Stimulated activated CD8-positive, alpha-beta memory T cell treated with anti-CD3 and anti-CD28 coated beads, Interleukin-4, amount 100 ng/mL, for 48 hours (primary cell): ENCODE measurements around the gene RANGAP1.

ENCODE experiments used
- DNase-seq: peaks from one replicate; pipeline ENCODE4 v3.0.0-alpha.2; 2020

Gene RANGAP1, protein sequence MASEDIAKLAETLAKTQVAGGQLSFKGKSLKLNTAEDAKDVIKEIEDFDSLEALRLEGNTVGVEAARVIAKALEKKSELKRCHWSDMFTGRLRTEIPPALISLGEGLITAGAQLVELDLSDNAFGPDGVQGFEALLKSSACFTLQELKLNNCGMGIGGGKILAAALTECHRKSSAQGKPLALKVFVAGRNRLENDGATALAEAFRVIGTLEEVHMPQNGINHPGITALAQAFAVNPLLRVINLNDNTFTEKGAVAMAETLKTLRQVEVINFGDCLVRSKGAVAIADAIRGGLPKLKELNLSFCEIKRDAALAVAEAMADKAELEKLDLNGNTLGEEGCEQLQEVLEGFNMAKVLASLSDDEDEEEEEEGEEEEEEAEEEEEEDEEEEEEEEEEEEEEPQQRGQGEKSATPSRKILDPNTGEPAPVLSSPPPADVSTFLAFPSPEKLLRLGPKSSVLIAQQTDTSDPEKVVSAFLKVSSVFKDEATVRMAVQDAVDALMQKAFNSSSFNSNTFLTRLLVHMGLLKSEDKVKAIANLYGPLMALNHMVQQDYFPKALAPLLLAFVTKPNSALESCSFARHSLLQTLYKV

DNA sequence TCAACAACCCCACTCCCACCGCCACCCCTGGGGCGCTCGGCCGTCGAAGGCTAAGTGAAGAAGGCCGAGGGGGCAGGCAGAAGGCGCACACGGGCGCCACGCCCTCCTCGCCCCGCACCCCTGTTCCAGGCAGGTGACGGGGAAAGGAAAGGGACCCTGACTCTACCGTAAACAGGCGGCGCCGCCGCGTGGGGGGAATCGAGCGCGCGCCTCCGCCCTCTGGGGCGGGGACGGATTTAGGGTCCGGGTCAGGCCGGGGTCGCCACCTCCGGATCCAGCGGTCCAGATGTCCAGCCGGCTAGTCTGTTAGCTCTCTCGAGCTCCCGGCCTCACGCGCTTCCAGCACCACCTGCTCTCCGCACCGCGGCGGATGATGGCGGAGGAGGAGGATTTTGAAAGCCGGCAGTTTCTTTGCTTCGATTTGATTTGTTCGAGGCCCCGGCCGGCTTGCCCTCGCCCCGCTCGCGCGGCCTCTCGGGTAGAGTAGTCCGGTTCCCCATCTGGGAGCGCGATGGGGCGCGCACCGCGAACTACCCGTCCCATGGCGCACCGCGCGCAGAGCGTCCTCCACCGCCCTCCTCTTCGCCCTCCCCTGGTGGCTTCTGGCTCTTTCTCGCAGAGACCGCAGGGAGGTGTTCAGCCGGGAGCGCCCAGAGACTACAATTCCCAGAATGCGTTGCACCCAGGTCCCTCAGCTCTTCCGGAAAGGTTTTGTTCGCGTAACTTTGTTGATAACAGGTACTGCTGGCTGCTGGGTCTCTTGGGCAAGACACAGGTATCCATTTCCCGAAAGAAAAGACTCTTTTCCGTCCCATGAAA lies at the start of gene RANGAP1:
Gene RANGAP1 (minus strand): TSS at position 368 of the 819 bp plus-strand sequence. CDS start 5,143 bp downstream, outside the sequence.
- DNase-seq, result peak; percentile 97

DNA sequence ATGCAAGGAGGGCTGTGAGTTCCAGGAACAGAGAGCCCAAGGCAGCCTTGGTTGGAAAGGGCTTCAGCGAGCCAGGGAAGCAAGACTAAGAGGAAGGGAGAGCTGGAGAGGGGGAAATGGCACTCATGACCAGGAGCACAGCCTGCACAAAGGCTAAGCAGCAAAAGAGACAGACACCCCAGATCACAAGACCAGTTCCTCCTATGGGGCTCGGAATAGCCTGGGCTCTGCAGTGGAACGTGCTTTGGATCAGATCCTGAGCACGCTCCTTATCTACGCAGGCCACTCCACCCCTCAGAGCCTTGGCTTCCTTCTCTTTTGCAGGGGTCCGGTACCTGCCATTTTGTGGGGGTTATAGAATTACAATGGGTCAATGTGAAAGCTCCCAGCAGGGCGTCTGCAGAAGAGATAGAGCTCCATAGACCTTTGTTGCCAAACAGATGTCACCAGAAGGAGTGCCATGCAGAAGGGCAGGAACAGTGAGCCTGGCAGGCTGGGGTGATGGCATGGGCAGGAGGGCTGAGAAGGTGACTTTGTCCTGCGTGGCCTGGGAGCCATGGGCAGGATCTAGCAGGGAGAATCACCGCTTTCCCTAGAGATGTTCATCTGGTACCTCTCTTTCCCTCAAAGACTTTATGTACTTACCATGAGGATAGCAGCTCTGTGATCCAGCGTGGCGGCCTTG lies 49.1 kb upstream of the RANGAP1 start:
- no peak for DNase-seq

- DNase-seq, result no peak
Measured at GRCh38 chr22:41334215-41334614, 48.2 kb upstream of the RANGAP1 start.

GRCh38 chr22:41333806-41334205 lies 47.8 kb upstream of the RANGAP1 start:
- DNase-seq, result no peak

DNA sequence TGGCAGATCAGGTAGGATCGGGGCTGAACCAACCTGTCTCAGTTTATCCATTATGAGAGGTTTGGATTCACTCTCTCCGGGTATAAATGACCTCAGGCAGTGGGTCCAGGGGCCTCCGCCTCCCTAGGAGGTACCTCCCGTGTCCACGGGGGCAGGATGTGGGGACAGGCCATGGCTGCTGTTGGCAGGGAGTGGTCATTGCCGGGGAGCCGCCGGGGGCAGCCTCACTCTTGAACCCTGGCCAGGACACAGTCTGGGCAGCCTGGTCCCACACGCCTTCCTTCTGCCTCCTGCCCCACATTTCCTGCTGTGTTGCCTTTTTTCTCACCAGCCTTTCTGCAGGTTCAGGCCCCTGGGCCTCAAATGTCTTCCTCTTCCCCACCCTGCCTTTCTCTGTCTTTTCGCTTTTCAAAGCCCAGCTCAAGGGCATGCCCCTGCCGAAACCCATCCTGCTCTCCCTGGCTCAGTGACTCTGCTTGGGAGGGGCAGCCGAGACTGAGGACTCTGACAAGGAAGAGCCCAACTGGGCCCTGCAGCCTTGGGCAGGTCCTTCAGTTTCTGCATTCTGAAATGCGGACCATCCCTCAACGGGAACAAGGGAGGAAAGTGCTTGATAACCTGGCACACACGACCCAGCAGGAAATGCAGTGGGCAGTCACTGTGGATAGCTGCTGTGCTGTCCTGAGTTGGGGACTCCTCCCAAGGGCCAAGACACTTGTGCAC lies 46.4 kb upstream of the RANGAP1 start:
- DNase-seq, result no peak

- DNase-seq, result no peak
Measured at GRCh38 chr22:41330169-41330568, 44.2 kb upstream of the RANGAP1 start.

DNA sequence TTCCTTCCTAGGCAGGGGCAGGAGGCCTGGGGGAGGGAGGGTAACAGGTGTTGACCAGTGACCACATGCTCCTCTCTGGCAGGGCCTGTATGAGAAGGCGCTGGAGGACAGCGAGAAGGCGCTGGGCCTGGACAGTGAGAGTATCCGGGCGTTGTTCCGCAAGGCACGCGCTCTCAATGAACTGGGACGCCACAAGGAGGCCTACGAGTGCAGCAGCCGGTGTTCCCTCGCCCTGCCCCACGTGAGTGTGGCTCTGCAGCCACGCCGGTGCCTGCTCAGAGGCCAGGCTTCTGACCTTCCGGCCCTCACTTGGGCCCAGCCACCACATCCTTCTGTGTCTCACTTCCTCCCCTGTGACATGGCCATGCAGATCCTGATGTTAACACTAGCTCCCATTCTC lies 41.1 kb upstream of the RANGAP1 start:
- no peak for DNase-seq

GRCh38 chr22:41324821-41325528 lies 39.0 kb upstream of the RANGAP1 start:
- DNase-seq, result no peak

- no peak for DNase-seq
Measured at GRCh38 chr22:41320416-41321240, 34.6 kb upstream of the RANGAP1 start.

- DNase-seq, result no peak
Measured at GRCh38 chr22:41315586-41315985, 29.6 kb upstream of the RANGAP1 start.

DNA sequence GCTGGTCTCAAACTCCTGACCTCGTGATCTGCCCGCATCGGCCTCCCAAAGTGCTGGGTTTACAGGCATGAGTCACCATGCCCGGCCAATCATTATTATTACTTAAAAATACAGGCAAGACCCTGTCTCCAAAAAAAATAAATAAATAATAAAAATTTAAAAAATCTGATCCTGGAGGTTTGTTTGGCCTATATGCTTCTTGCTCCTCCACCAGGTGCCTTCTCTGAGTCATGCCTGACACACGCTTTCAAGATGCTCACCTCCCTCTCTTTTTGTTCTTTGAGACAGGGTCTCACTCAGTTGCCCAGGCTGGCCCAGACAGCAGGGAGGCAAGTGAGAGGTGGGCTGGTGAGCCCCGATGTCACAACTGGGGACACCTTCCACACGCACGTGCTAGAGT lies 28.8 kb upstream of the RANGAP1 start:
- DNase-seq, result no peak

DNA sequence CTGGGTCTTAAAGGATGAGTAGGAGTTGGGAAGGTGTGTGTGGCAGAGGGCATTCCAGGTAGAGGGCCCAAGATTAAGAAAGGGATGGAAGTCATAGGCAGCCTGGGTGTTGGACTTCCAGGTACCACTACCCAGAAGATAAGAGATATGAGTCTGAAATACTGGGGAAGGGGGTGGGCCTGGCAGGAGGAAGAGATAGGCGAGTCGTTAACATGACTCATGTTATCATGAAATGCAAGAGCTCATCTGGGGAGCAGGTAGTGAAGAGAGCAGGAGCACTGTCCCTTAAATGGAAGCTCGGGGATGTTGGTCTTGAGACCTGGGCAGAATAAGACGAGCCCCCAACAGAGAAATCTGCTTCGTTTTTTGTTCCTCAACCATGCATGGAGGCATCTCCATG lies 25.5 kb upstream of the RANGAP1 start:
- no peak for DNase-seq

GRCh38 chr22:41310336-41310735 lies 24.3 kb upstream of the RANGAP1 start:
- no peak for DNase-seq

DNA sequence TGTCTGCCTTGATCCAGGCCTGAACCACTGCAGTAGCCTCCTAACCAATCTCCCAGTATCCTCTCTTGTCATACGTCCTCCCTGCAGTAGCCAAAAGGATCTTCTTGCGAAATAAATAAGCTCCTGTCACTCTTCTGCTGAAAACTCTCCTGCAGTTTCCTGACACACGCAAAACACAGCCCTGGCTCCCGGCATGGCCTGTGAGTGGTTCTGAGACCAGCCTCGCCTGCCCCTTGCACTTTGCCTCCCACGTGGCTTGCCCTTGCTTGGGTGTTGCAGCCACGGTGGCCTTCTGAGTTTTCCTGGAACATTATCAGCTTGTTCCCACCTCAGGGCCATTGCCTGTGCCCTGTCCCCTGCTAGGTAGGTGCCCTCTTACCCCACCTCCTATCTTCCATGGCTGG lies 22.6 kb upstream of the RANGAP1 start:
- DNase-seq, result no peak

DNA sequence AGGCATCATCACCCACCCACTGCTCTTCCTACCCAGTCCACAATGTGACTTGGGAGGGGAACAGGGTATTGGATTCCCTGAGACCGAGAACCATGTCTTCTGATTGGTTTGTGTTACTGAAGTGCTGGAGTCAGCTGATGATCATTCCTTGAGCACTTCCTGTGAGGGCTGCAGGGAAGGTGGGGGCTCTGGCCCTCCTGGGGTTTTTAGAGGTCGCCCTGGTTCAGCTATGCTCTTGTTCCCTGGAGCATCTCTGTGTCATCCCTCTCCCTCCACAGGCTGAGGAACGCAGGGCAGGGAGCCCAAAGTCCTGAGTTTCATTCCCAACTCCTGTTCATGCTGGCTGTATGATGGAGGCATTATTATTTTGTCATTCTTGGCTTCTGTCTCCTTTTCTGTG lies 22.1 kb upstream of the RANGAP1 start:
- no peak for DNase-seq

GRCh38 chr22:41305646-41306045 lies 19.7 kb upstream of the RANGAP1 start:
- DNase-seq, result no peak

GRCh38 chr22:41302811-41303210 lies 16.8 kb upstream of the RANGAP1 start:
- no peak for DNase-seq

DNA sequence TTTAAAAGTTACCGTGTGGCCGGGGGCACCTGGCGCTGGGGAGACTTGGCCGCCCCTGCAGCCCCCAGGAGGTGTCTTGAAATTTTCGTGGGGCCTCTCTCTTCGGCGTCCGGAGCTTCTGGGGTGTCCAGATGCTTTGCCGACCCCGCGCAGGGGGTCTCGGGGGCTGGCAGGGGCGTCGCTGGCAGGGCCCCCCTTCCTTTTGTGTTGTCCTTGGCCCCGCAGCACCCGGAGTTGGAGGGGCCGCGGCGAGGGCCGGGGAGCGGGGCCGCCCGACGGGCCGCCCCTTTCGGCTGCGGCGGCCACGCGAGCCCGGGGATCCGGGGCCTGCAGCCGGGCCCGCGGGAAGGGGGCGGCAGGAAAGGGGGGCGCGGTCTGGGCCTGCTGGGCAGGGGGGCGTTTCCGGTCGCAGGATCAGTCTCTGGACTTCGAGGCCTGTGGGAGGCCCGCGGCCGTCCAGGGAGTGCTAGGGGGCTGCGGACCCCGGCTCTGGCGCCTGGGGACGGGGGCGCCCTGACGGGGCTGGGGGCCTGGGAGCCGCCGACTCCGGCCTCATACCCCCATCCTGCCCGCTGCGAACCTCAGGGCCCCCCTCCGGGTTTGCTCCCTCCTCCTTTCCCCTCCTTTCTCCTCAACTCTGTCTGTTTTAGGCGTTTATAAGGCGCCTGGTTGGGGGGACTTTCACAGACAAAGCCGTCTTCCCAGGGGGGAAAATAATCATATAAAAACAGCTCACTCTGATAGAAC lies 16.2 kb upstream of the RANGAP1 start:
- peak; percentile 30 for DNase-seq

DNA sequence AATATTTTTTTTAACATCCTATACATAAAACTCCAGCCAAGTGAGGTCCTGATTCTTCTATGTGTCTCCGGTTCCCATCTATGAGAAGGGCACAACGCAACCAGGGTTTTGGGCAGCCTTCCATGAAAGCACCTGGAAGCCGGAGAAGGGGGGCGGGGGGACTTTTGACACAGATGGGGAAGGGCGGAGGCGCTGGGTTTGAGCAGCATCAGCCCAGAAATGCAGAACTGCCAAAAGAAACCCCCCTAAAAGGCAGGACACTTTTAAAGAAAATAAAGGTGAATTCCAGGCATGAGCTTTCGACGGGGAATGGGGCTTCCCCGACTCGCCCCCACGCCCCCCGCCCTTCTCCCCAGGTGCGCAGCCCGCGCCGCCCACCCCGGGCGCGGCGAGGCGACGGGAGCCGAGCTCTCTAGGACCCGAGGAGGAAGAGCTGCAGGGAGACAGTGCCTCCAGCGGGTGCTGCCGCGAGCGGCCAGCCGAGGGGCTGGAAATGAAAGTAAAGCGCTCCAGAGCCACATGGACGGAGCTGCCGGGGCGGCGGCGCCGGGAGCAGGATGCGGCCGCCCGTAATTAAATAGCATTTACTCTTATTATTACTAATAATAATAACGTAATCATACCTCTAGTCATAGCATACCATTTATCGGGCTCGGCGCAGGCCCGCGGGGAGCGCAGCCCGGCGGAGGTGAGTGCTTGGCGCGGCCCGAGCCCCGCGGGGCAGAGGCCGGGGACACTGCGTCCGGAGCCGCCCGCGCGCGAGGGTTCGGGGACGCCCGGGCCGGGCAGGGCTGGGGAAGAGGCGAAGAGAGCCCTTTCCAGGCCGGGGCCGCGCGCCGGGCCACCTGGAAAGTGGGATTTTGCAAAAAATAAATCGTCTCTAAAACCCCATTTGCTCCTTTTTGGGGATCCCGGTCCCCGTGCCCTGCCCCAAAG lies 15.4 kb upstream of the RANGAP1 start, which contains the start of gene ZC3H7B:
Gene ZC3H7B (plus strand): TSS at position 441 of the 936 bp plus-strand sequence. CDS start 19,136 bp downstream, outside the sequence.
- DNase-seq, result peak; percentile 86
